HG02852 (cell line): Measurements from ENCODE around the gene UBXN6.

ENCODE experiments used
- ATAC-seq: cut with Tn5 transposase; IDR thresholded peaks from one replicate; pipeline ENCODE4 v1.9.1; 2021; ENCODE audit warnings: mild to moderate bottlenecking, moderate library complexity; ENCODE audit not compliant: unreplicated experiment

The UBXN6 gene

GRCh38 chr19:4413588-4413987, 44.0 kb downstream of the UBXN6 start:
- ATAC-seq, result no peak

- no peak for ATAC-seq
These were observed 48.3 kb downstream of the UBXN6 start for GRCh38 chr19:4409123-4409933.

GRCh38 chr19:4406626-4407025, 51.0 kb downstream of the UBXN6 start:
- no peak for ATAC-seq

- no peak for ATAC-seq
These were observed 51.6 kb downstream of the UBXN6 start for GRCh38 chr19:4405977-4406376.

- no peak for ATAC-seq
These were observed 54.4 kb downstream of the UBXN6 start for GRCh38 chr19:4403005-4403761.

- ATAC-seq, result peak; percentile 81
These were observed 55.2 kb downstream of the UBXN6 start, which contains the start of gene CHAF1A for GRCh38 chr19:4402171-4403004. CHAF1A (plus strand) TSS chr19:4402640; CDS start chr19:4402763, 123 bp downstream.

GRCh38 chr19:4401769-4402170, 55.8 kb downstream of the UBXN6 start:
- ATAC-seq, result no peak

- ATAC-seq, result peak; percentile 51
These were observed 57.3 kb downstream of the UBXN6 start, which contains the start of gene SH3GL1 for GRCh38 chr19:4400135-4400936. SH3GL1 (minus strand) TSS chr19:4400547; CDS start chr19:4400368, 179 bp downstream.

- ATAC-seq, result no peak
These were observed 57.8 kb downstream of the UBXN6 start for GRCh38 chr19:4399812-4400134.

- ATAC-seq, result no peak
These were observed 60.4 kb downstream of the UBXN6 start for GRCh38 chr19:4396949-4397783.
